Fibroblast of skin of left quadriceps (primary cell): Measurements from ENCODE around the gene KIAA1328.

ENCODE experiments used
- DNase-seq, 2 experiments: peaks; one replicate each; pipeline ENCODE4 v3.0.0-alpha.2; 2013; ENCODE audit warnings: low read depth in 2 of 2

Gene KIAA1328

GRCh38 chr18:37252854-37253393, 424.0 kb downstream of the KIAA1328 start:
- DNase-seq: no peak

- DNase-seq: no peak
These were observed 424.7 kb downstream of the KIAA1328 start for GRCh38 chr18:37253394-37254235.

- no peak for DNase-seq
These were observed 425.4 kb downstream of the KIAA1328 start for GRCh38 chr18:37254236-37254754.

- no peak for DNase-seq
These were observed 426.0 kb downstream of the KIAA1328 start for GRCh38 chr18:37254973-37255372.

GRCh38 chr18:37258131-37258530, 429.2 kb downstream of the KIAA1328 start:
- DNase-seq: no peak

- DNase-seq: no peak
These were observed 429.9 kb downstream of the KIAA1328 start for GRCh38 chr18:37258819-37259218.

GRCh38 chr18:37259711-37260110, 430.8 kb downstream of the KIAA1328 start:
- no peak for DNase-seq

- no peak for DNase-seq
These were observed 431.6 kb downstream of the KIAA1328 start for GRCh38 chr18:37260367-37261093.

- no peak for DNase-seq
These were observed 432.4 kb downstream of the KIAA1328 start for GRCh38 chr18:37261246-37261840.

GRCh38 chr18:37261988-37262387, 433.1 kb downstream of the KIAA1328 start:
- no peak for DNase-seq

GRCh38 chr18:37264956-37265355, 436.0 kb downstream of the KIAA1328 start:
- no peak for DNase-seq

- no peak for DNase-seq
These were observed 436.5 kb downstream of the KIAA1328 start for GRCh38 chr18:37265382-37265781.

- DNase-seq: no peak
These were observed 437.4 kb downstream of the KIAA1328 start for GRCh38 chr18:37266290-37266689.

- peak; percentile 10 to 24 for DNase-seq
These were observed 441.2 kb downstream of the KIAA1328 start for GRCh38 chr18:37270038-37270665.

- DNase-seq: no peak
These were observed 441.7 kb downstream of the KIAA1328 start for GRCh38 chr18:37270666-37271052.

- DNase-seq: no peak
These were observed 443.3 kb downstream of the KIAA1328 start for GRCh38 chr18:37272226-37272625.

- DNase-seq: no peak
These were observed 443.9 kb downstream of the KIAA1328 start for GRCh38 chr18:37272841-37273240.

- no peak for DNase-seq
These were observed 445.6 kb downstream of the KIAA1328 start for GRCh38 chr18:37274309-37275236.

GRCh38 chr18:37275237-37275741, 446.4 kb downstream of the KIAA1328 start:
- DNase-seq: no peak
